HCT116 (cell line): Measurements from ENCODE around the gene TNRC18.

ENCODE experiments used
- CTCF ChIP-seq, 3 experiments: fragments of 200-600 bp in 1 of 3; sonication (generic) in 1 of 3; IDR thresholded peaks in 2 of 3; conservative IDR thresholded peaks in 1 of 3; 2 replicates each; pipeline ENCODE4 v1.5.1; 2012 to 2017; ENCODE audit warnings: low read depth in 2 of 3, low read length in 2 of 3, antibody characterized with exemption in 1 of 3, borderline replicate concordance in 1 of 3, control low read depth in 1 of 3, mild to moderate bottlenecking in 1 of 3, mixed read lengths in 1 of 3, mixed run types in 1 of 3, moderate library complexity in 1 of 3; ENCODE audit not compliant: insufficient read depth in 1 of 3
- EZH2 ChIP-seq: fragments of 200-600 bp; sonication (generic); IDR thresholded peaks from 2 replicates; pipeline ENCODE4 v1.6.1; 2017; ENCODE audit warnings: antibody characterized with exemption, mixed run types
- POLR2A ChIP-seq: IDR thresholded peaks from 2 replicates; pipeline ENCODE4 v1.7.0; 2011; ENCODE audit warnings: borderline replicate concordance; ENCODE audit not compliant: insufficient read depth, insufficient read length; ENCODE audit errors: extremely low read depth
- REST ChIP-seq: IDR thresholded peaks from 2 replicates; pipeline ENCODE4 v1.6.1; 2012; ENCODE audit warnings: low read depth

- TF ChIP-seq POLR2A (no peak), EZH2 (no peak), CTCF (IDR thresholded peaks at IDR 0.05 in 2 of 3, conservative IDR thresholded peaks at IDR 0.05 in 1 of 3; ENCODE audit: borderline replicate concordance in 1 of 3, insufficient read depth in 1 of 3, low read depth in 2 of 3, low read length in 2 of 3) (no peak), REST (no peak)
Observed at GRCh38 chr7:5424749-5425506, 1.3 kb upstream of the TNRC18 start.
